Skeletal muscle satellite cell (primary cell): ENCODE data around the gene KLHDC10.
A peak's percentile ranks its signal among the peaks of the same experiment; 100 is the strongest.
"Not testable (repeated sequence)": the region's sequence is repeated elsewhere in the genome, so short reads cannot be mapped to it uniquely, and the experiment has no call there.

Experiments used
- H3K27me3 ChIP-seq: 2 replicates; pipeline ENCODE4 v1.7.0; 2013; ENCODE audit warnings: low read length; ENCODE audit not compliant: control insufficient read depth, insufficient read depth
- H3K36me3 ChIP-seq: 2 replicates; pipeline ENCODE4 v1.7.0; 2013; ENCODE audit warnings: mild to moderate bottlenecking, control low read depth, low read length; ENCODE audit not compliant: insufficient read depth
- H3K4me1 ChIP-seq: 2 replicates; pipeline ENCODE4 v1.7.0; 2013; ENCODE audit warnings: low read length; ENCODE audit not compliant: control insufficient read depth, insufficient read depth
- H3K4me2 ChIP-seq: 2 replicates; pipeline ENCODE4 v1.7.0; 2013; ENCODE audit warnings: mild to moderate bottlenecking, low read length
- H3K4me3 ChIP-seq: 2 replicates; pipeline ENCODE4 v1.7.0; 2013; ENCODE audit warnings: low read length
- H3K9ac ChIP-seq: 2 replicates; pipeline ENCODE4 v1.7.0; 2013; ENCODE audit warnings: mild to moderate bottlenecking, low read depth, low read length, moderate library complexity
- H3K9me3 ChIP-seq: replicated peaks from 2 replicates; pipeline ENCODE4 v1.7.0; 2013; ENCODE audit warnings: mild to moderate bottlenecking, control low read depth, low read length

KLHDC10 gene

DNA sequence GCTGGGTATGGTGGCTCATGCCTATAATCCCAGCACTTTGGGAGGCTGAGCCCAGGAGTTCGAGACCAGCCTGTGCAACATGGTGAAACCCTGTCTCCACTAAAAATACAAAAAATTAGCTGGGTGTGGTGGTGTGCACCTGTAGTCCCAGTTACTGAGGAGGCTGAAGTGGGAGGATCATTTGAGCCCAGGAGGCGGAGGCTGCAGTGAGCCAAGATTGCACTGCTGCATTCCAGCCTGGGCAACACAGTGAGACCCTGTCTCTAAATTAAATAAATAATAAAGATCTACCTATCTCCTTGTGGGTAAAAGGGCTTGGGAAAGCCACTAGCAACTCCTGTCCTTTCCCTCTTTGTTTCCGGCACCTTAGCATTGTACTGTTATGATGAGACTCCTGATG, 56.5 kb downstream of the KLHDC10 start:
- H3K4me2 ChIP-seq, H3K9ac ChIP-seq, H3K9me3 ChIP-seq, H3K27me3 ChIP-seq, H3K4me3 ChIP-seq: not testable (repeated sequence)
- Histone ChIP-seq H3K4me1 (peaks cover 10% of the 10 kb centered on the region), H3K36me3 (peaks cover 51% of the 10 kb centered on the region)

DNA sequence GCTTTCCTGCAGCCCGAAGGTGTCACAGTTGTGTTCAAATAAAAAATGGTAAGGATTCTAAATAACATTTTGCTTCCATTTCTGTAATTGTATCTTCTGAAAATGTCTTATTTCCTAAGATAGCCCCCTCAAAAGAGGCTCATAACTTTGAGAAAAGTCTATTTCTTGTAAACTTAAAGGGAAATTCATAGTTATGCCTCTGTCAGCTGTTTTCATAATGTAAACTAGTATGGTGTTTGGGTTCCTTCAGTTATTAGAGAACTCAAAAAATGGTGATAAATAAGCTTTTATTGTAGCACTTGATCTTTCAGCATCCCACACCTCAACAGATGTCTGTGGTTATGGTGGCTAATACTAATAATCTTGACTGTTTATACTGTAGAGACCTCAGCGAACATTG, 57.1 kb downstream of the KLHDC10 start:
- Histone ChIP-seq H3K27me3 (no peaks in the 10 kb centered on the region), H3K9ac (no peak overlapping the region), H3K4me2 (no peak overlapping the region), H3K4me1 (peaks cover 10% of the 10 kb centered on the region), H3K4me3 (no peak overlapping the region), H3K9me3 (no peaks in the 10 kb centered on the region), H3K36me3 (peaks cover 50% of the 10 kb centered on the region)

GRCh38 chr7:130127821-130128317, 57.5 kb downstream of the KLHDC10 start:
- H3K27me3 ChIP-seq: no peaks in the 10 kb centered on the region
- peaks cover 46% of the 10 kb centered on the region for H3K36me3 ChIP-seq
- peak overlapping the region; percentile 14 for H3K4me2 ChIP-seq
- peaks cover 10% of the 10 kb centered on the region for H3K4me1 ChIP-seq
- no peak overlapping the region for H3K9ac ChIP-seq
- no peak overlapping the region for H3K4me3 ChIP-seq
- no peaks in the 10 kb centered on the region for H3K9me3 ChIP-seq

DNA sequence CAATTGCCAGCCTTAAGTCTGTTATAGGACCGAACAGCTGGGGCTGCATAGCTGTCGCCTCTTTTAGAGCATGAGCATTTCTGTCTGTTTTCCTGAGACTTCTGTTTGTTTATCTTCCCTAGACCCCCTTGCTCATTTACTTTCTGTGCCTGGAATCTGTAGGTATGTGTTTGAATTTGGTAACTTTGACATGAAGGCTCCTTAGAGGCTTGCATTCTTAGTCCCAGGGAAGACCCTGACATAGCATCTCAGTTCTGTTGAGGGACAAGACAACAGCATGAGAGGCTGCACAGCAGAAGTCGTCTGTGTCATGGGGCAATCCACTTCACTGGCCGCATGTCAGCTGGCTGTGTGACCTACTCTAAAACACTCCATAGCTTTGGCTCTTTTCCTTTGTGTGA, 58.7 kb downstream of the KLHDC10 start:
- Histone ChIP-seq H3K36me3 (peaks cover 42% of the 10 kb centered on the region), H3K27me3 (no peaks in the 10 kb centered on the region), H3K4me3 (no peak overlapping the region), H3K9me3 (no peaks in the 10 kb centered on the region), H3K4me1 (peaks cover 10% of the 10 kb centered on the region), H3K4me2 (no peak overlapping the region), H3K9ac (no peak overlapping the region)

DNA sequence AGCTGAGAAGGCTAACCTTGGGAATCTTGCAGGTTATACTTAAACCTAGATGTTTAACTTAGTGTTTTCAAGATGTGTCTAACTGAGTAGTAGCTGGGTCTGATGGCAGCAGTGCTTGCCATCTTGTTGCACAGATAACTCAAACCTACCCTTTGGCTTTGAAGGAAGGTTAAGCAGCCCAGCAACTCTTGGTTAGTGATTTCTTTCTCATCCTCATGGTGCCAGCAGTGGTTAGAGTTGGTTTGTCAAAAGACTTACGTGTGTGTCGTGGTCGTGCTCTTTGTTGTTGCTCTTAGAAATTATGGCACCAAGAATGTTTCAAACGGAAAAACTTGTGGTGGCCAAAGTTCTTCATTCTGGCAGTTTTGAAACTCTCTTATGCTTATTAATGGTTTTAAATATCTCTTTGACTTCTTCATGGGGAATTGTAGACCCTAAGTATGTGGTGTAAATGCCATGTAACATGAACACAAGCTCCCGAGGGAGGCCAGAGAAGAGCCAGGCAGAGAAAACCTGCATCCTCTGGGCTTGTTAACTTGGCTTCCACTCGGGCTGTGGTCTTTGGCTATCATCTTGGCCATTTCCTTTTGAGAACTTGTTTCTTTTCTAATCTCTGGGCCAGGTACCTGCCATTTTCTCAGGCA, 61.0 kb downstream of the KLHDC10 start:
- no peaks in the 10 kb centered on the region for H3K27me3 ChIP-seq
- H3K4me2 ChIP-seq: no peak overlapping the region
- H3K9ac ChIP-seq: no peak overlapping the region
- H3K9me3 ChIP-seq: no peaks in the 10 kb centered on the region
- H3K4me1 ChIP-seq: peaks cover 19% of the 10 kb centered on the region
- H3K4me3 ChIP-seq: no peak overlapping the region
- peaks cover 34% of the 10 kb centered on the region for H3K36me3 ChIP-seq

DNA sequence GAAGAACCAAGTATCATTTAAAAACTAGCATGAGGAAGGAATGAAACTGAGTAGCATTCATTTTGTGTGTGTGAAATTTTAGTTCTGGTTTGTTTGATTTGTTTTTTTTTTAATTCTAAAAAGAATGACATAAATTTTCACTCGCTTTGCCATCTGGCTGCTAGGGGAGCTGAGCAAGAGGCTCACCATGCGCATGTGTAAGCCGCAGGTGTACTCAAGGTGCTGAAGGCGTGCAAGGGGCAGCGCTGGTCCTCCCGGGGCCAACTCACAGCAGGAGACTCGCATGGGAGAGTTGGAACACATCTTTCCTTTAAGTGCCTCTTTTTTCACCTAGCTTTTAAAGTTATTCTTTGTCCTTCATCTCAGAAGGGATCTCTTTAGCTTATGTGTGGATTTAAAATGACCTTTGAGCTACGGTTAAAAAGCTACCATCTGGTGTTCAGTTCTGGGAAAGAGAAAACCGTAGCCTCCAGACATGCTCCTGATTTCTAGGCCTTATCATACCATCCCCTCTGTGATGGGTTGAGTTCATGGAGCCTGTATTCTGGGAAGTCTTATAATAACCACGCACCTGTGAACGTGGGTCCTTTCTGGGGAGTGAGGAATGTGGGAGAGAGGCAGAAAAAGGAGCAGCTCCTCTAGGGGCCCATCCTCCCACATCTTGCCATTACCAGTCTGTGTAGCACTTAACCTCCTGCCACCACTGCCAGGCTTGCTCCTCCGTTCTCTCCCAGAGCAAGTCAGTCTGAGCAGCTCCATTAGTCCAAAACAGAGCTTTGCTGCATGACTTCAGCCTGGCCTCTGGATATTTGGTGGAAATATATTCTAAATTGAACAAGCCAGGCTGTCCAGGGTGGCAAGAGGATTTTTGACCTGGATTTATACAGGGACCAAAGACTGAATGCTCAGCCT, 61.9 kb downstream of the KLHDC10 start:
- no peak overlapping the region for H3K4me3 ChIP-seq
- H3K36me3 ChIP-seq: peaks cover 37% of the 10 kb centered on the region

GRCh38 chr7:130133029-130133782, 62.9 kb downstream of the KLHDC10 start:
- Histone ChIP-seq H3K36me3 (peaks cover 41% of the 10 kb centered on the region), H3K9me3 (no peaks in the 10 kb centered on the region), H3K27me3 (no peaks in the 10 kb centered on the region), H3K9ac (no peak overlapping the region), H3K4me1 (peaks cover 10% of the 10 kb centered on the region), H3K4me3 (no peak overlapping the region), H3K4me2 (no peak overlapping the region)

More for the DNA sequence above, 61.9 kb downstream of the KLHDC10 start:
- Histone ChIP-seq H3K27me3 (no peaks in the 10 kb centered on the region), H3K9ac (no peak overlapping the region), H3K9me3 (no peaks in the 10 kb centered on the region), H3K4me2 (no peak overlapping the region), H3K4me1 (peaks cover 19% of the 10 kb centered on the region)

- H3K4me2 ChIP-seq: no peak overlapping the region
- H3K9me3 ChIP-seq: no peaks in the 10 kb centered on the region
- H3K9ac ChIP-seq: no peak overlapping the region
- no peaks in the 10 kb centered on the region for H3K27me3 ChIP-seq
- H3K4me1 ChIP-seq: peaks cover 9% of the 10 kb centered on the region
- peaks cover 38% of the 10 kb centered on the region for H3K36me3 ChIP-seq
- no peak overlapping the region for H3K4me3 ChIP-seq
Measured at GRCh38 chr7:130134106-130134636, 63.8 kb downstream of the KLHDC10 start.

DNA sequence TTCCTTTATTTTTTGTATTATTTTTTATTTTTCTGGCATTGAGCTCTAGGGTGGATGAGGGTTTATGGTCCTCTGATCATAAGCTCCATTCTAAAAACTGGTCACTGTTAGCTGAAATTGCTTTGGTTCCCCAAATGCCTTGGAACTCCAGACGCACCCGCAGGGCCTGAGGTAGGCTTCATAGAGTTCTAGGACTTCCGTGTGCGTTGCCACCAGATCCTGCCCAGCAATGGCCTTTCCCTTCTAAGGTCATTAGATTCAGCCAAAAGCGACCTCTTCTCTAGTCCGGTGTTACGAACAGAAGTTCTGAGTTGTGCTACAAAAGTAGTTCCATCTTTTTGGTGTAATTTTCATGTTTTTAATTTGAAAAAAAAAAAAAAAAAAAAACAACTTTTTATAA, 64.4 kb downstream of the KLHDC10 start:
- peaks cover 9% of the 10 kb centered on the region for H3K4me1 ChIP-seq
- H3K27me3 ChIP-seq: no peaks in the 10 kb centered on the region
- no peak overlapping the region for H3K4me3 ChIP-seq
- H3K36me3 ChIP-seq: peaks cover 32% of the 10 kb centered on the region
- no peaks in the 10 kb centered on the region for H3K9me3 ChIP-seq
- H3K9ac ChIP-seq: no peak overlapping the region
- no peak overlapping the region for H3K4me2 ChIP-seq

- H3K27me3 ChIP-seq: no peaks in the 10 kb centered on the region
- peaks cover 28% of the 10 kb centered on the region for H3K36me3 ChIP-seq
- no peak overlapping the region for H3K4me2 ChIP-seq
- H3K4me1 ChIP-seq: peaks cover 9% of the 10 kb centered on the region
- H3K4me3 ChIP-seq: no peak overlapping the region
- no peak overlapping the region for H3K9ac ChIP-seq
- no peaks in the 10 kb centered on the region for H3K9me3 ChIP-seq
Measured at GRCh38 chr7:130135208-130136205, 65.2 kb downstream of the KLHDC10 start.
